GM06990 (cell line): ENCODE results near the gene CRTC3.

Experiments
- DNase-seq: peaks from one replicate; pipeline ENCODE4 v3.0.0-alpha.2; 2011; ENCODE audit not compliant: insufficient read length; ENCODE audit errors: extremely low read depth
- H3K27me3 ChIP-seq: replicated peaks from 2 replicates; pipeline ENCODE4 v1.6.0; 2011; ENCODE audit warnings: low read length; ENCODE audit not compliant: control insufficient read depth, insufficient read depth
- H3K36me3 ChIP-seq: 2 replicates; pipeline ENCODE4 v1.5.1; 2011; ENCODE audit warnings: low read length; ENCODE audit not compliant: control insufficient read depth, insufficient read depth
- H3K4me3 ChIP-seq: replicated peaks from 2 replicates; pipeline ENCODE4 v1.5.1; 2011; ENCODE audit warnings: low read depth, mild to moderate bottlenecking, control low read depth, low read length
- TF ChIP-seq, protein P1 (sequence below): IDR thresholded peaks from 2 replicates; pipeline ENCODE4 v1.5.1; 2011; ENCODE audit warnings: low read length, control low read depth, mild to moderate bottlenecking, inconsistent platforms; ENCODE audit not compliant: insufficient read depth, poor library complexity, severe bottlenecking

Gene CRTC3

DNA sequence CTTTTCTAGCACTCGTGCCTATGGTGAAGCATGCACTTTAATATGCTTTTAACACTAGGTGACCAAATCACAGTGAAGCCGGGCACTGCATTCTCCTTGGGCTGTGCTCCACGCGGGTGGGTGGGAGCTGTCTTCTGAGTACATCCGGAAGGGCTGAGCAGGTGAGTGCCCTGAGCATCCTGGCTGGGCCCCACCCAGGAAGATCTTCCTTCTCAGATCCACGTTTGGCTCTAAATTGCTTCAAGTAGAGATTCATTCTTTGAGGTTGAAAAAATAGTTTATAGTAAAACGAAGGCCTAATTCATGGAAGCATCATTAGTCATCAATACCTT, 113.5 kb downstream of the CRTC3 start:
- Histone ChIP-seq H3K4me3 (no peak overlapping the region), H3K36me3 (peaks cover 25% of the 10 kb centered on the region), H3K27me3 (no peaks in the 10 kb centered on the region)
- DNase-seq: no peak
- TF ChIP-seq, protein P1, sequence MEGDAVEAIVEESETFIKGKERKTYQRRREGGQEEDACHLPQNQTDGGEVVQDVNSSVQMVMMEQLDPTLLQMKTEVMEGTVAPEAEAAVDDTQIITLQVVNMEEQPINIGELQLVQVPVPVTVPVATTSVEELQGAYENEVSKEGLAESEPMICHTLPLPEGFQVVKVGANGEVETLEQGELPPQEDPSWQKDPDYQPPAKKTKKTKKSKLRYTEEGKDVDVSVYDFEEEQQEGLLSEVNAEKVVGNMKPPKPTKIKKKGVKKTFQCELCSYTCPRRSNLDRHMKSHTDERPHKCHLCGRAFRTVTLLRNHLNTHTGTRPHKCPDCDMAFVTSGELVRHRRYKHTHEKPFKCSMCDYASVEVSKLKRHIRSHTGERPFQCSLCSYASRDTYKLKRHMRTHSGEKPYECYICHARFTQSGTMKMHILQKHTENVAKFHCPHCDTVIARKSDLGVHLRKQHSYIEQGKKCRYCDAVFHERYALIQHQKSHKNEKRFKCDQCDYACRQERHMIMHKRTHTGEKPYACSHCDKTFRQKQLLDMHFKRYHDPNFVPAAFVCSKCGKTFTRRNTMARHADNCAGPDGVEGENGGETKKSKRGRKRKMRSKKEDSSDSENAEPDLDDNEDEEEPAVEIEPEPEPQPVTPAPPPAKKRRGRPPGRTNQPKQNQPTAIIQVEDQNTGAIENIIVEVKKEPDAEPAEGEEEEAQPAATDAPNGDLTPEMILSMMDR: no peak

DNA sequence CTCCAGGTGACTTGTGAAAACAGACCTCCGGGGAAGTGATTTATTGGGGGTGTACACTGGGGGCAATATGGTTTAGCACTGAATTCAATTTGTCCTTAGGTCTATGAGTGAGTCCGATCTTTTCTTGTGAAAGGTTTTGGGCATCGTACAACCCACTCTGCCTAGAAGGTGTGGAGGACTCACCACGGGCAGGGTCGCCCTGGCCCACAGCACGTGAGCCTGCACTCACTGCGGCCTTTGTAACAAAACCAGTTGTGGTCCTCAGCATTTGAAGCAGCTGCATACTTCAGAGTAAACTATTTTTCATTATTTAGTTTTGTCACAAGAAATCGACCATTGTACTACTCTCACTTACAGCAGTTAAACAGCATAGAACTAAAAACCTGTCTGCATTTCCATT, 114.8 kb downstream of the CRTC3 start:
- no peaks in the 10 kb centered on the region for H3K27me3 ChIP-seq
- H3K36me3 ChIP-seq: peaks cover 22% of the 10 kb centered on the region
- TF ChIP-seq, protein P1: no peak
- DNase-seq: no peak
- H3K4me3 ChIP-seq: no peak overlapping the region

DNA sequence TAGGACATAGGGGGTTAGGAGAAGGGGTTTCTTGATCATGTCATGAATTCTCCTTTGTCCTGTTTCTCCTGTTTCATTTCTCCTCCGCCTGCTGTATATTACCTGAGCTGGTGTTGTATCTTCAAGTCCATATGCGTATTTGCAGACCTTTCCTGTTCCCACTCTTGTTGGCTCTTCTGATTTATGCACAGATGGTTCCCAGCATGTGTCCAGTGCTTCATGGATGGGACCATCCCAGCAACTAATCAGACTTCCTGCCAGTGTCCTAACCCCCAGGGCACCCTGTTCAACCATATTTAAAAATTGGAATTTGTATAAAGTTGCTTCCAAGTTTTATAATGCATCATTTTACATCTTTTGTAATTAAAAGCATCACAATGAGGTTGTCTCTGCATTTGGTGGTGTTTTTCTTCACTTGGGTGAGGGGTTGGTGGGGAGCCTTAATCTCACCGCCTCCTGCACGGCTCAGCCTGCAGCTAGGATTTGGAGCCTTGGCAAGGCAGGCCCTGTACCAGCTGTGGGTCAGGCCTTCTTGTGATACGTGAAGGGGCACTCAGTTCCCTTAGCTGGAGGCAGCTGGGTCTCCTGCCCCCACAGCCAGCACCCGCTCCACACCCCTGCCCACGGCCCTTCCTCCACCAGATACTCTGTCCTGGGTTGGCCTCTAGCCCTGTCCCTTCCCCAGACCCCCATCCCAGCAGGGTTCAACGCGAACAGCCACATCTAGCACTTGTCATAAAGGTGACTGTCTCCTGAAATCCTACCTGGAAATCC, 115.4 kb downstream of the CRTC3 start:
- peaks cover 22% of the 10 kb centered on the region for H3K36me3 ChIP-seq
- TF ChIP-seq, protein P1: no peak
- H3K27me3 ChIP-seq: no peaks in the 10 kb centered on the region
- no peak overlapping the region for H3K4me3 ChIP-seq
- no peak for DNase-seq

DNA sequence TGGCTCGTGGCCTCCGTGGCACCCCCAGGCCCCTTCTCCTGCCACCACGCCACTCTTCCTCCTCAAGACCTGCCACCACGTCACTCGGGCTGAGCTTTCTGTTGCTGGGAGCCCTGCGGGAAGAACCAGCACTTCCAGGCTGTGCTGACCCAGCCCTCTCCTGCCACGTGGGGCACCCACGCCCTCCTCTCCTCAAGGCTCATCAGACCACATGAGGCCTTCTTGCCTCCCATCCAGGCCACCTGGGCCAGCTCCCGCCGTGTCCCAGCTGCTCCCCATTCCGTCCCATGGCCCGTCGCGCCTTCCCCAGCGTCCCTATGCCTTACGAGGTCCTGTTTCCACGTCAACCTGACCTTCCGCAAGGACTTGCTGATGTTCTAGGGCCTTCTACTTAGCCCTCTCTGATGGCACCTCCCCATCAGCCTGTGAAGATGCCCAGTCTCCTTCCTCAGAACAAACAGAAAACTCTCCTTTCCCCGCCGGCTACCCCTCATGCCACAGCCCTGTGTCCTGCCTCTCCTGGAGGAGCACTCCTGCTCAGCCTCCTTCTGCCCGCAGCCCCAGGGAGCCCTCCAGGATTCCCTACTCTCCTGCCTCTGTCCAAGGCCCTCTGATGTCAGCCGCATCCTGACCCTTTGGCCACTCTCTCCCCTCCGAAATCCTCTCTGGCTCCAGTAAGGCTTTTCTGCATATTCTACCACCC, 116.3 kb downstream of the CRTC3 start:
- no peak for DNase-seq
- Histone ChIP-seq H3K36me3 (peaks cover 15% of the 10 kb centered on the region), H3K27me3 (no peaks in the 10 kb centered on the region), H3K4me3 (no peak overlapping the region)
- TF ChIP-seq, protein P1: no peak

DNA sequence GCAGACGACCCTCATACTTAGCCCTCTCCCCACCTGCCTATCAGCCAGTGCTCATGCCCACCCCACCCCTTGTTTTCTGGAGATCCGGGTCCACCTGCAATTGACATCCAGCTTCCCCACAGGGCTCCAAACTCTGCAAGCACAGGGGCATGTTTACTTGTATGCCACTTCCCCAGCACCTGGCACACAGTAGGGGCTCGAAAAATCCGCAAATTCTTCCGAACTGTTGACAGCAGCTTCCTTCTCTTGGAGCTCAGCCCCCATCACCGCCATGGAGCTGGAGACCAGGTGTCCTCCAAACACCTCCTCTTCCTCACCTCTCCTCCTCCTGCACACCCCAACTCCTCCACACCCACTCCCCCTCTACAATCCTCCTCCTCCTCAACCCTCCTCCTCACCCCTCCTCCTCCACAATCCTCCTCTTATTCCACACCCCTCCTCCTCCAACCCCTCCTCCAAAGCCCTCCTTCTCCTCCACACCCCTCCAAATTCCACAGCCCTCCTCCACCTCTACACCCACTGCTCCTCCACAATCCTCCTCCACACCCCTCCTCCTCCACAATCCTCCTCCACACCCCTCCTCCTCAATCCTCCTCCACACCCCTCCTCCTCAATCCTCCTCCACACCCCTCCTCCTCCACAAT, 117.1 kb downstream of the CRTC3 start:
- Histone ChIP-seq H3K4me3 (no peak overlapping the region), H3K27me3 (no peaks in the 10 kb centered on the region), H3K36me3 (peaks cover 12% of the 10 kb centered on the region)
- no peak for DNase-seq
- TF ChIP-seq, protein P1: no peak
